Prostate gland (tissue), 2 donors: Measurements from ENCODE around the gene ANO2.

Experiments
- CTCF ChIP-seq, 4 experiments: fragments of 200-600 bp in 2 of 4; fragments of 450-650 bp in 2 of 4; sonication (generic) in 2 of 4; IDR thresholded peaks; 1 replicate in 3 of 4; 2 replicates in 1 of 4; pipeline ENCODE4 v1.5.1; 2016 to 2019; ENCODE audit warnings: antibody characterized with exemption in 4 of 4, mild to moderate bottlenecking in 2 of 4, moderate library complexity in 2 of 4
- POLR2A ChIP-seq: fragments of 450-650 bp; IDR thresholded peaks from one replicate; pipeline ENCODE4 v1.6.1; 2016; ENCODE audit warnings: antibody characterized with exemption, mild to moderate bottlenecking
- POLR2AphosphoS5 ChIP-seq: sonication (generic); formaldehyde crosslinking; IDR thresholded peaks from one replicate; pipeline ENCODE4 v1.6.1; 2017; ENCODE audit warnings: antibody characterized with exemption

DNA sequence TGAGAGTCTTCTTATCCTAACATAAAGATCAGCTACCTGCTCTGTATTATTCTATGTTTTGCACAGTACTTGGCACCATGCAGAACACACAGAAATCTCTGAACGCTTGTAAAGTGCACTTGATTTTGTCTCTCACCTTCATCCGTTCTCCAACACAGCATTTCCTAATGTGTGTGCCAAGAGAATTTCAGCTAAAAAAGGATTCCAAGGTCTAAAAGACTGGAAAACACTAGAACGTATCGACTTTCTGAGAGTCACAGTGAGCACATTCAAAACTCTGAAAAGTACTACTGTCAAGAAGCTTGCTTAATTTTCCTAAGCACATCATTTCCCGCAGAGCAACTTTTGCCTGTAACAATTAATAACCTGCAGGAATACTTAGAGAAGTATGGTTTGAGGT, 211.1 kb downstream of the ANO2 start:
- TF ChIP-seq CTCF (IDR thresholded peaks at IDR 0.05) (no peak), POLR2A (no peak), POLR2AphosphoS5 (no peak)
